Esophagus squamous epithelium (tissue), 5 donors: ENCODE measurements around the gene TMEM178B. TPM values are rescaled to one million over a fixed set of nuclear protein-coding genes. Genes with fewer than 3 reads are reported as not detected.

ENCODE experiments used
- DNase-seq: peaks from one replicate; lab custom pipeline; 2025; lab: John Stamatoyannopoulos, UW
- H3K27ac ChIP-seq, 4 donors: fragments of 200-600 bp; sonication (generic); one replicate each; pipeline ENCODE4 v1.5.1; 2016 to 2019; ENCODE audit warnings: mild to moderate bottlenecking in 1 of 4
- H3K27me3 ChIP-seq, 4 donors: fragments of 200-600 bp; sonication (generic); 1 replicate in 3 of 4; 2 replicates in 1 of 4; pipeline versions ENCODE4 v1.5.1 to v1.6.0; 2017 to 2021; ENCODE audit warnings: antibody characterized with exemption in 1 of 4
- H3K36me3 ChIP-seq, 3 donors: fragments of 200-600 bp; sonication (generic); one replicate each; pipeline ENCODE4 v1.5.1; 2016 to 2019
- H3K4me1 ChIP-seq, 3 donors: fragments of 200-600 bp; sonication (generic); one replicate each; pipeline ENCODE4 v1.5.1; 2017 to 2019
- H3K4me3 ChIP-seq, 4 donors: fragments of 200-600 bp; sonication (generic); 1 replicate in 3 of 4; 2 replicates in 1 of 4; pipeline ENCODE4 v1.5.1; 2016 to 2019; ENCODE audit warnings: mild to moderate bottlenecking in 2 of 4, moderate library complexity in 1 of 4
- H3K9me3 ChIP-seq, 3 donors: fragments of 200-600 bp; sonication (generic); one replicate each; pipeline ENCODE4 v1.5.1; 2016 to 2019
- POLR2A ChIP-seq, 4 donors: fragments of 450-650 bp; IDR thresholded peaks; one replicate each; pipeline ENCODE4 v1.6.1; 2017; ENCODE audit warnings: antibody characterized with exemption in 4 of 4, mild to moderate bottlenecking in 4 of 4, moderate library complexity in 3 of 4
- WGBS, 2 donors: methylation state at CpG; one replicate each; pipeline ENCODE4 v1.1.5; 2018; 5-methylcytosine and 5-hydroxymethylcytosine counted together
- intact Hi-C: fragments of 100-400 bp; cut with DNase I; formaldehyde crosslinking; loops from one replicate; pipeline ENCODE4 v1.15.0; 2022
- total RNA-seq, 4 donors: library from RNA; depleted of rRNA; stranded (reverse); fragments of >200 nt; gene quantifications; one replicate each; pipeline ENCODE4 v1.1.0, GENCODE V29; 2016
- TF ChIP-seq, protein P1 (sequence below), 6 experiments: fragments of 450-650 bp in 4 of 6; fragments of 200-600 bp in 2 of 6; sonication (generic) in 2 of 6; IDR thresholded peaks; one replicate each; pipeline ENCODE4 v1.5.1; 2016 to 2019; ENCODE audit warnings: antibody characterized with exemption in 6 of 6, mild to moderate bottlenecking in 4 of 6, moderate library complexity in 4 of 6
- donor health status: DM: yes; HTN: yes; CAD: no.

The TMEM178B gene
- total RNA-seq, 4 donors from 2014 or later, result 0.95 to 1.7 (median 1.2) TPM

DNA sequence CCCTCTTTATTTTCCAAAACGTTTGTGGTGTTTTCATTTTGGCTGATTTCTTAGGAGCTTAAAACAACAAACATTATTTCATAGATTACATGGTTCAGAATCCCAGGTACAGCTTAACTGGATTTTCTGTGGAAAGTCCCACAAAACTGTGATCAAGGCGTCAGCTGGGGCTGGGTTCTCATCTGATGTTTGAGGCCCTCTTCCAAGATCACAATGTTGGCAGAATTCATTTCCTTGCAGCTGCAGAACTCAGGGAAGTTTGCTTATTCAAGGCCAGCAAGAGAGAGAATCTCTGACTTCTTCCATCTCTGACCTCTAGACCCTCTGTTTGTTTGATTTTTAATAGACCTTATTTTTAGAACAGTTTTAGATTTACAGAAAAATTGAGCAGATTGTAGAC, 368.9 kb downstream of the TMEM178B start:
- H3K4me3 ChIP-seq, result no peak overlapping the region
- no peak for DNase-seq
- no peaks in the 10 kb centered on the region for H3K27me3 ChIP-seq
- TF ChIP-seq, protein P1, sequence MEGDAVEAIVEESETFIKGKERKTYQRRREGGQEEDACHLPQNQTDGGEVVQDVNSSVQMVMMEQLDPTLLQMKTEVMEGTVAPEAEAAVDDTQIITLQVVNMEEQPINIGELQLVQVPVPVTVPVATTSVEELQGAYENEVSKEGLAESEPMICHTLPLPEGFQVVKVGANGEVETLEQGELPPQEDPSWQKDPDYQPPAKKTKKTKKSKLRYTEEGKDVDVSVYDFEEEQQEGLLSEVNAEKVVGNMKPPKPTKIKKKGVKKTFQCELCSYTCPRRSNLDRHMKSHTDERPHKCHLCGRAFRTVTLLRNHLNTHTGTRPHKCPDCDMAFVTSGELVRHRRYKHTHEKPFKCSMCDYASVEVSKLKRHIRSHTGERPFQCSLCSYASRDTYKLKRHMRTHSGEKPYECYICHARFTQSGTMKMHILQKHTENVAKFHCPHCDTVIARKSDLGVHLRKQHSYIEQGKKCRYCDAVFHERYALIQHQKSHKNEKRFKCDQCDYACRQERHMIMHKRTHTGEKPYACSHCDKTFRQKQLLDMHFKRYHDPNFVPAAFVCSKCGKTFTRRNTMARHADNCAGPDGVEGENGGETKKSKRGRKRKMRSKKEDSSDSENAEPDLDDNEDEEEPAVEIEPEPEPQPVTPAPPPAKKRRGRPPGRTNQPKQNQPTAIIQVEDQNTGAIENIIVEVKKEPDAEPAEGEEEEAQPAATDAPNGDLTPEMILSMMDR (IDR thresholded peaks at IDR 0.05), result no peak
- no peak for TF ChIP-seq POLR2A (IDR thresholded peaks at IDR 0.05)
- H3K4me1 ChIP-seq, result peaks cover 0 to 24% (median 9%) of the 10 kb centered on the region in 3 donors
- H3K27ac ChIP-seq, result no peak overlapping the region
- H3K36me3 ChIP-seq, result no peaks in the 10 kb centered on the region
- H3K9me3 ChIP-seq, result no peaks in the 10 kb centered on the region
- intact Hi-C loops, result no loop called here
- WGBS, 2 donors, result 14 to 22% methylated on average over 2 of the region's 2 CpGs

DNA sequence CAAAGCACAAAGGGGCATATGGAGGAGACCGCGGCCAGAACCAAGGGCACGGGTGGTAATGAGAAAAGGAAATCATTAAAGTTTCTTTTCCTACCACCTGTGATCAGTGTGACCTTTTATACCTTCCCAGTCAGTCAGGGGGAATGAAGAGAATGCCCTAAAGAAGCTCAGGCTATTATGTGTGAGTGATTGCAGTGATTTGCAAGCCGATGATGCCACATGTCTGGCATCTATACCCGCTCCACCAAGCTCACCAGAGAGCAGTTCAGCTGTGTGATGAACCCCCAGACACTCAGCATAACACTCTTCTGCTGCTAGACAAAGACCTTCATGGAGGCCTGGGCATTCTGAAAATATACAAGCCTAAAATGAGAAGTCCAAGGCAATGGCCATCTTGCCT, 371.1 kb downstream of the TMEM178B start:
- H3K9me3 ChIP-seq, result no peaks in the 10 kb centered on the region
- H3K36me3 ChIP-seq, result no peaks in the 10 kb centered on the region
- no peak overlapping the region for H3K4me3 ChIP-seq
- WGBS, 2 donors, result 75 to 87% methylated on average over 5 of the region's 5 CpGs
- H3K4me1 ChIP-seq, result peaks cover 0 to 24% (median 9%) of the 10 kb centered on the region in 3 donors
- DNase-seq, result no peak
- TF ChIP-seq, protein P1 (IDR thresholded peaks at IDR 0.05), result no peak
- TF ChIP-seq POLR2A (IDR thresholded peaks at IDR 0.05), result no peak
- H3K27me3 ChIP-seq, result no peaks in the 10 kb centered on the region
- no peak overlapping the region for H3K27ac ChIP-seq
- intact Hi-C loops, result no loop called here

DNA sequence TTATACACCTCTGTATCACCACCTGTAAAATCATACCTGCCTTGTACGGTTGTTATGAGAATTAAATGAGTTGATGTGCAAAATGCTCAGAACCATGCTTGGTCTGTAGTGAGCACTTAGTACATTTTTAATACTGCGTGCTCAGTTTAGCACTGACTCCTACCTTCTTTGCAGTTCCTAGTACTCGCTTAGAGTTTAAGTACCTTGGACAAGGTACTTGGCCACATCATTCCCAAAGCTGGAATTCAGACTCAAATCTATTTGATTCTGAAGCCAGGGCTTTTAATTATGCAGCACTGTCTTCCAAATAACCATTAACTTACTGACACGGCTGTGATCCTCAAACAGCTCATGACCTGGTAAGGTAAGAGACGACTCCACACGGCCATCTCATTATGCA, 377.4 kb downstream of the TMEM178B start:
- Histone ChIP-seq H3K4me1 (no peaks in the 10 kb centered on the region), H3K36me3 (no peaks in the 10 kb centered on the region), H3K9me3 (no peaks in the 10 kb centered on the region), H3K27me3 (no peaks in the 10 kb centered on the region), H3K4me3 (no peak overlapping the region), H3K27ac (no peak overlapping the region)
- TF ChIP-seq POLR2A (IDR thresholded peaks at IDR 0.05), result no peak
- TF ChIP-seq, protein P1 (IDR thresholded peaks at IDR 0.05), result no peak
- intact Hi-C loops, result no loop called here
- no peak for DNase-seq
- WGBS, 2 donors, result 88 to 94% methylated on average over 5 to 6 of the region's 6 CpGs

DNA sequence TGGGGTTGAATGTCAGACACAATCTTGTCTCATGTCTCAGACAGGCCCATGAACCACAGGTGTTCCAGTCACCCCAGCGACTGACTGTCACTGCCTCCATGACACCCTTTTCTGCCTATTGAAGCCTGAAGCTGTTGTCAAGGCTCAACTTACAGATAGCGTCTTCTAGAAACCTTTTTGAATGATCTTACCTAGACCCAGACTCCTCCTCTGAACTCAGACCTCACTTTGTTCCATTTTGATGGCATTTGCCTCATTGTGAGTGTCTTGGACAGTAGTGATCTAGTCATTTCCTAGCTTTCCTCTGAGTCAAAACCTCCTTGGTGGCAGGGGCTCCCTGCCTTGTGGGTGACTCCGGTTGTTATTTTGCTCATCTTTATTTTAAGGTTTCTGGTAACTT, 379.0 kb downstream of the TMEM178B start:
- Histone ChIP-seq H3K4me1 (no peaks in the 10 kb centered on the region), H3K9me3 (no peaks in the 10 kb centered on the region), H3K4me3 (no peak overlapping the region), H3K36me3 (no peaks in the 10 kb centered on the region), H3K27me3 (no peaks in the 10 kb centered on the region), H3K27ac (no peak overlapping the region)
- WGBS, 2 donors, result 79 to 84% methylated on average over 3 of the region's 3 CpGs
- intact Hi-C loops, result no loop called here
- TF ChIP-seq POLR2A (IDR thresholded peaks at IDR 0.05), result no peak
- TF ChIP-seq, protein P1 (IDR thresholded peaks at IDR 0.05), result no peak
- no peak for DNase-seq

DNA sequence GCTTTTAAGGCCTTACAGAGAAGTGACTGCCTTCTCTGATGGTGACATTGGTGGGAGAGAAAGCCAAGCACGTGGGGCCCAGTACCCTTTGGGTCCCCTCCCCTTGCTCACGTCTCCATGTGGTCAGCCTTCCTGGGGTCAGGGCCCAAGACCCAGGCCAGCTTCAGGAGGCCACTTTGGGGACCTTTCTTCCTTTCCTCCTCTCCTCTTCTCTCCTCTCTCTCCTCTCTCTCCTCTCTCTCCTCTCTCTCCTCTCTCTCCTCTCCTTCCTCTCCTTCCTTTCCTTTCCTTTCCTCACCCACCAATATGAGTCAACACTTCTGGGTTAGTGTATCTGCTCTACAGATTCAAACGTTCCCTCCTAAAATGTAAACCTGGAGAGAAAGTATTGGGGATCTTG, 380.5 kb downstream of the TMEM178B start:
- no peak for DNase-seq
- no peak overlapping the region for H3K27ac ChIP-seq
- no peak overlapping the region for H3K4me3 ChIP-seq
- no peak for TF ChIP-seq POLR2A (IDR thresholded peaks at IDR 0.05)
- TF ChIP-seq, protein P1 (IDR thresholded peaks at IDR 0.05), result no peak
- H3K36me3 ChIP-seq, result no peaks in the 10 kb centered on the region
- intact Hi-C loops, result no loop called here
- H3K9me3 ChIP-seq, result no peaks in the 10 kb centered on the region
- 77 to 79% methylated on average over 3 of the region's 3 CpGs for WGBS, 2 donors
- no peaks in the 10 kb centered on the region for H3K27me3 ChIP-seq
- H3K4me1 ChIP-seq, result no peaks in the 10 kb centered on the region
